HepG2 (cell line): ENCODE data around the gene ACSL3. TPM values are rescaled to one million over a fixed set of nuclear protein-coding genes. Genes with fewer than 3 reads are reported as not detected.
A peak's percentile ranks its signal among the peaks of the same experiment; 100 is the strongest.

ENCODE experiments used
- ATAC-seq: fragments of 200-7000 bp; cut with Tn5 transposase; 3 replicates; pipeline ENCODE4 v1.9.1; 2020; ENCODE audit warnings: mild to moderate bottlenecking, moderate library complexity
- BruUV-seq: library from RNA; stranded (reverse); fragments of 400-500 nt; replicated peaks from 2 replicates; lab custom pipeline; 2021; lab: Mats Ljungman, UMichigan
- CTCF ChIA-PET: fragments of 300-600 bp; formaldehyde crosslinking; extraction: SDS; loops from one replicate; lab custom pipeline; 2021; ENCODE audit warnings: low total read pairs, inconsistent platforms, low intra/inter-chr PET ratio; lab: Yijun Ruan, JAX
- POLR2A ChIA-PET: fragments of 350-600 bp; sonication (Branson Sonifier 250); formaldehyde crosslinking; loops from one replicate; lab custom pipeline; 2020; ENCODE audit warnings: antibody characterized with exemption, inconsistent platforms; lab: Yijun Ruan, JAX
- DNase-seq: peaks from one replicate; pipeline ENCODE4 v3.0.0-alpha.2; 2015; ENCODE audit warnings: low spot score
- FAIRE-seq: peaks from 3 replicates; lab custom pipeline; 2011; peaks lifted over from hg19 to GRCh38; lab: Jason Lieb, UNC
- H2AFZ ChIP-seq: one replicate; pipeline ENCODE4 v1.6.1; 2011; ENCODE audit warnings: low read length, inconsistent platforms
- H3K27ac ChIP-seq: fragments of 300-600 bp; 3 replicates; pipeline ENCODE4 v1.8.0; 2011; ENCODE audit warnings: mixed run types, mild to moderate bottlenecking, mixed read lengths, low read length, inconsistent platforms; ENCODE audit not compliant: insufficient read depth; ENCODE audit errors: extremely low read length
- H3K27me3 ChIP-seq, 2 experiments: fragments of 200-600 bp in 1 of 2; 2 replicates in 1 of 2; 3 replicates in 1 of 2; pipeline versions ENCODE4 v1.6.0 to v1.8.0; 2011; ENCODE audit warnings: low read length in 2 of 2, mild to moderate bottlenecking in 2 of 2, moderate library complexity in 2 of 2, inconsistent platforms in 1 of 2; ENCODE audit not compliant: insufficient read depth in 2 of 2, control insufficient read depth in 1 of 2
- H3K36me3 ChIP-seq, 2 experiments: fragments of 200-600 bp in 1 of 2; replicated peaks in 1 of 2; 2 replicates in 1 of 2; 3 replicates in 1 of 2; pipeline versions ENCODE4 v1.5.1 to v1.8.0; 2011; ENCODE audit warnings: low read length in 2 of 2, inconsistent platforms in 1 of 2; ENCODE audit not compliant: insufficient read depth in 2 of 2, control insufficient read depth in 1 of 2
- H3K4me1 ChIP-seq: 2 replicates; pipeline ENCODE4 v1.5.1; 2012; ENCODE audit warnings: low read length, inconsistent platforms; ENCODE audit not compliant: insufficient read depth
- H3K4me2 ChIP-seq: 2 replicates; pipeline ENCODE4 v1.6.0; 2011; ENCODE audit warnings: low read depth, low read length, inconsistent platforms
- H3K4me3 ChIP-seq, 3 experiments: fragments of 200-600 bp in 1 of 3; sonication (generic), shearing (Covaris generic) in 1 of 3; replicated peaks in 1 of 3; 2 replicates each; pipeline ENCODE4 v1.5.1; 2011 to 2016; ENCODE audit warnings: low read length in 3 of 3, inconsistent platforms in 2 of 3, low read depth in 2 of 3, mild to moderate bottlenecking in 2 of 3, control low read depth in 1 of 3, mixed read lengths in 1 of 3; ENCODE audit not compliant: insufficient read depth in 1 of 3
- H3K79me2 ChIP-seq: one replicate; pipeline ENCODE4 v1.6.1; 2011; ENCODE audit warnings: low read length, inconsistent platforms; ENCODE audit not compliant: insufficient read depth
- H3K9ac ChIP-seq: 2 replicates; pipeline ENCODE4 v1.6.0; 2011; ENCODE audit warnings: mild to moderate bottlenecking, low read depth, low read length, inconsistent platforms; ENCODE audit not compliant: insufficient read depth
- H3K9me3 ChIP-seq: 2 replicates; pipeline ENCODE4 v1.5.1; 2012; ENCODE audit warnings: mild to moderate bottlenecking, low read length
- H4K20me1 ChIP-seq: 2 replicates; pipeline ENCODE4 v1.6.0; 2011; ENCODE audit warnings: inconsistent platforms, mild to moderate bottlenecking, low read length, moderate library complexity; ENCODE audit not compliant: insufficient read depth
- LCORL ChIP-seq, 2 experiments: fragments of 450-650 bp in 1 of 2; sonication (generic) in 1 of 2; formaldehyde crosslinking in 1 of 2; IDR thresholded peaks; 2 replicates each; pipeline versions ENCODE4 v1.5.0 to v1.6.1; 2017 to 2020; ENCODE audit warnings: antibody characterized with exemption in 1 of 2, missing genetic modification reagents in 1 of 2
- RBM22 ChIP-seq: fragments of 200-400 bp; formaldehyde crosslinking; optimal IDR thresholded peaks from 2 replicates; pipeline ENCODE3; 2017; ENCODE audit warnings: mild to moderate bottlenecking, low read length, moderate library complexity
- REL ChIP-seq: sonication (generic); formaldehyde crosslinking; conservative IDR thresholded peaks from 2 replicates; pipeline ENCODE4 v1.8.0; 2022; ENCODE audit warnings: mild to moderate bottlenecking, missing genetic modification reagents, moderate library complexity
- ZNF788 ChIP-seq: sonication (generic); formaldehyde crosslinking; IDR thresholded peaks from 2 replicates; pipeline ENCODE4 v1.5.0; 2020; ENCODE audit warnings: mild to moderate bottlenecking, missing genetic modification reagents, borderline replicate concordance
- WGBS: methylation state at CpG from one replicate; pipeline ENCODE4 v1.1.6; 2017; ENCODE audit warnings: low lambda C conversion rate; 5-methylcytosine and 5-hydroxymethylcytosine counted together
- in situ Hi-C: cut with HindIII; loops from 2 replicates; pipeline ENCODE4 v1.10.0; 2017; ENCODE audit warnings: low pct_unique_long_range_greater_than_20kb; ENCODE audit not compliant: extremely low pct_ligation_motif_present
- intact Hi-C: fragments of 100-400 bp; cut with micrococcal nuclease; formaldehyde crosslinking; loops from one replicate; pipeline ENCODE4 v1.10.0; 2022; ENCODE audit not compliant: unreplicated experiment
- polyA plus RNA-seq, 8 experiments: library from polyadenylated mRNA; depleted of rRNA in 3 of 8; stranded (reverse) in 7 of 8; unstranded in 1 of 8; fragments of >200 nt; fragmentation: Illumina TruSeq in 4 of 8; extraction: Trizol in 4 of 8; gene quantifications; 2 replicates each; pipeline versions ENCODE4 v1.2.1 to v1.2.3, GENCODE V29; 2011 to 2016; ENCODE audit warnings: low read depth in 4 of 8, missing spikeins in 1 of 8, mixed read lengths in 1 of 8; ENCODE audit not compliant: insufficient read depth in 1 of 8
- total RNA-seq, 5 experiments: library from RNA; depleted of rRNA; stranded (reverse); fragments of >200 nt; fragmentation: Illumina TruSeq; extraction: Trizol; gene quantifications; 2 replicates each; pipeline ENCODE4 v1.2.3, GENCODE V29; 2016; ENCODE audit warnings: low read depth in 1 of 5

Gene ACSL3
- total and polyA plus RNA-seq, 2 of the 13 experiments (the other 11 are each of a cell fraction or from before 2014, with no cell fraction given), result 305 to 365 TPM

DNA sequence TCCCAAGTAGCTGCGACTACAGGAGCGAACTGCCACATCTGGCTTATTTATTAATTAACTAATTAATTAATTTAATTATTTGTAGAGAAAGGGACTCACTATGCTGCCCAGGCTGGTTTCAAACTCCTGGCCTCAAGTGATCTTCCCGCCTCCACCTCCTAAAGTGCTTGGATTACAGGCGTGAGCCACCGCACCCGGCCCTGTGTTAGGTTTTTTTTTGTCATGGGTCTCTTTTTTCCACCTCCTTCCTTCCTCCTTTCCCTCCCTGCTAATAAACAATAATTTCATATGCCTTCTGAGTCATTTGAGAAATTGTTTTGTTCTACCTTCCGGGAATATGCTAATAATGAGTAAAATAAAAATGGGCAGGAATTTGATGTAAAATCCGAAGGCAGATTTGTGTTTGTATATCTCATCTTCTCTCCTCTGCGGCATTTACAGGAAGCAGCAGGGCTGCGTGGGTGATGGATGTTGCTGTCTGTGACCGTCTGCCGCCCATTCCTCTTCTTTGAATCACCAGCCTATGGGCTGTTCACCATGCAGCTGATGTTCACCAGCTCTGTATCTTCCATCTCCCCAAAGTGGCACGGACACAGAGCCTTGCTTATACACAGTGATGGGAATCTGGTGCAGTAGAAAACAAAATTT is 89.9 kb downstream of the ACSL3 start:
- intact Hi-C loops, result no loop called here

GRCh38 chr2:222952204-222952603 is 91.4 kb downstream of the ACSL3 start:
- Histone ChIP-seq H4K20me1 (no peaks in the 10 kb centered on the region), H3K4me2 (no peak overlapping the region), H3K4me1 (no peaks in the 10 kb centered on the region), H2AFZ (no peak overlapping the region), H3K9ac (no peak overlapping the region), H3K79me2 (no peaks in the 10 kb centered on the region), H3K27me3 (no peaks in the 10 kb centered on the region), H3K36me3 (no peaks in the 10 kb centered on the region), H3K4me3 (no peak overlapping the region), H3K9me3 (no peaks in the 10 kb centered on the region), H3K27ac (no peak overlapping the region)
- no peak for FAIRE-seq
- POLR2A ChIA-PET, result no interaction called here
- ATAC-seq, result no peak; the same call in 2 of the 3 replicates
- in situ Hi-C loops, result loop anchor here (25.0 kb wide), 1 partner anchor 835 kb away; no protein-coding TSS in a partner anchor
- intact Hi-C loops, result no loop called here
- BruUV-seq, result no TSS peak
- no peak for DNase-seq
- TF ChIP-seq ZNF788, result no peak
- peak; percentile 98 for TF ChIP-seq LCORL (IDR thresholded peaks at IDR 0.05)
- TF ChIP-seq LCORL (CRISPR knock-in tag; IDR thresholded peaks at IDR 0.05), result no peak
- CTCF ChIA-PET, result no interaction called here

More for the DNA sequence above, 89.9 kb downstream of the ACSL3 start:
- no peaks in the 10 kb centered on the region for H3K79me2 ChIP-seq
- H4K20me1 ChIP-seq, result no peaks in the 10 kb centered on the region
- H3K4me2 ChIP-seq, result no peak overlapping the region
- H3K4me3 ChIP-seq, result no peak overlapping the region
- in situ Hi-C loops, result loop anchor here (25.0 kb wide), 1 partner anchor 837 kb away; no protein-coding TSS in a partner anchor
- TF ChIP-seq REL (CRISPR knock-in tag) (no peak), RBM22 (peak; percentile 18)
- TF ChIP-seq, all 625 proteins: peak for 1
- no peaks in the 10 kb centered on the region for H3K4me1 ChIP-seq
- 83% methylated on average over 13 of the region's 13 CpGs for WGBS
- no peak overlapping the region for H3K27ac ChIP-seq
- H3K36me3 ChIP-seq, result no peaks in the 10 kb centered on the region
- H2AFZ ChIP-seq, result no peak overlapping the region
- peak; percentile 3 for ATAC-seq
- no peak for FAIRE-seq
- BruUV-seq, result no TSS peak
- H3K9me3 ChIP-seq, result no peaks in the 10 kb centered on the region
- ChIA-PET CTCF (no interaction called here), POLR2A (no interaction called here)
- DNase-seq, result no peak
- no peak overlapping the region for H3K9ac ChIP-seq
- no peaks in the 10 kb centered on the region for H3K27me3 ChIP-seq
